Lower lobe of right lung (tissue), 2 donors: ENCODE measurements around the gene GSE1. TPM values are rescaled to one million over a fixed set of nuclear protein-coding genes. Genes with fewer than 3 reads are reported as not detected.

Experiments
- ATAC-seq, 2 donors: fragments of 200-7000 bp; cut with Tn5 transposase; one replicate each; pipeline ENCODE4 v1.9.1; 2020 to 2022; ENCODE audit warnings: mild to moderate bottlenecking in 2 of 2, moderate library complexity in 2 of 2
- DNase-seq: peaks from one replicate; pipeline ENCODE4 v3.0.0-alpha.2; 2020
- H3K27ac ChIP-seq: fragments of 200-600 bp; one replicate; pipeline ENCODE4 v1.8.0; 2022
- H3K27me3 ChIP-seq: fragments of 200-600 bp; one replicate; pipeline ENCODE4 v1.8.0; 2022; ENCODE audit warnings: low read depth
- H3K36me3 ChIP-seq: fragments of 200-600 bp; one replicate; pipeline ENCODE4 v1.8.0; 2022; ENCODE audit warnings: mild to moderate bottlenecking
- H3K4me1 ChIP-seq: fragments of 200-600 bp; one replicate; pipeline ENCODE4 v1.8.0; 2022
- H3K4me3 ChIP-seq: fragments of 200-600 bp; one replicate; pipeline ENCODE4 v1.8.0; 2022; ENCODE audit warnings: mild to moderate bottlenecking
- H3K9me3 ChIP-seq: fragments of 200-600 bp; one replicate; pipeline ENCODE4 v1.8.0; 2022
- intact Hi-C: fragments of 100-400 bp; cut with DNase I; formaldehyde crosslinking; loops from one replicate; pipeline ENCODE4 v1.11.0; 2022
- total RNA-seq: library from RNA; stranded (reverse); fragmentation: NEBNext Ultra II Directional; extraction: Animal tissue kit (Norgen Biotek cat#: 25700); gene quantifications from one replicate; pipeline ENCODE4 v1.2.1, GENCODE V29; 2021
- TF ChIP-seq, protein P1 (sequence below): fragments of 200-600 bp; IDR thresholded peaks from one replicate; pipeline ENCODE4 v1.8.0; 2022; ENCODE audit warnings: antibody characterized with exemption, mild to moderate bottlenecking
- donor health status: DM: no; HTN: yes; CAD: no; lungs with severe emphysema.

GSE1 gene
- total RNA-seq, 1 donor from 2014 or later, result 85.2 TPM

DNA sequence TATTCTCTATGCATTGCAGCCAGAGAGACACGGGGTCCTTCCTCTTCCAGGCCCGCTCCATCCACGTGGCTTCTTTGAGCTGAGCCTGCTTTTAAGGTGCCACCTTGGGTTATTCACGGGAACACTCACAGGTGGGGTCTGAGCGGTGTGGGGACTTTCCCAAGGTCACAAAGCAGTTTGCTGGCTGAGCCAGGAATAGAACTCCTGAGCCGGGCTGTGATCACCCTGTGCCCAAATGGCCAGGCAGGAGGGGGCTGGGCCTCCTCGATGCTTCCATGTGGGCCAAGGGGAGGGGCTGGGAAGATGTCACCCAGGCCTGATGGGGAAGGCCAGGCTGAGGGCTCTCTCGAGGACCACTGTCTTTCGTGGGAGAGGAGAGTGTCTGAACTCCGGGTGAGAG, 13.0 kb upstream of the GSE1 start:
- intact Hi-C loops, result no loop called here
- ATAC-seq (no peak), DNase-seq (no peak)
- H3K4me1 ChIP-seq, result peaks cover 8% of the 10 kb centered on the region
- TF ChIP-seq, protein P1, sequence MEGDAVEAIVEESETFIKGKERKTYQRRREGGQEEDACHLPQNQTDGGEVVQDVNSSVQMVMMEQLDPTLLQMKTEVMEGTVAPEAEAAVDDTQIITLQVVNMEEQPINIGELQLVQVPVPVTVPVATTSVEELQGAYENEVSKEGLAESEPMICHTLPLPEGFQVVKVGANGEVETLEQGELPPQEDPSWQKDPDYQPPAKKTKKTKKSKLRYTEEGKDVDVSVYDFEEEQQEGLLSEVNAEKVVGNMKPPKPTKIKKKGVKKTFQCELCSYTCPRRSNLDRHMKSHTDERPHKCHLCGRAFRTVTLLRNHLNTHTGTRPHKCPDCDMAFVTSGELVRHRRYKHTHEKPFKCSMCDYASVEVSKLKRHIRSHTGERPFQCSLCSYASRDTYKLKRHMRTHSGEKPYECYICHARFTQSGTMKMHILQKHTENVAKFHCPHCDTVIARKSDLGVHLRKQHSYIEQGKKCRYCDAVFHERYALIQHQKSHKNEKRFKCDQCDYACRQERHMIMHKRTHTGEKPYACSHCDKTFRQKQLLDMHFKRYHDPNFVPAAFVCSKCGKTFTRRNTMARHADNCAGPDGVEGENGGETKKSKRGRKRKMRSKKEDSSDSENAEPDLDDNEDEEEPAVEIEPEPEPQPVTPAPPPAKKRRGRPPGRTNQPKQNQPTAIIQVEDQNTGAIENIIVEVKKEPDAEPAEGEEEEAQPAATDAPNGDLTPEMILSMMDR, result no peak
- no peaks in the 10 kb centered on the region for H3K36me3 ChIP-seq
- H3K27me3 ChIP-seq, result no peaks in the 10 kb centered on the region
- no peak overlapping the region for H3K4me3 ChIP-seq
- H3K9me3 ChIP-seq, result no peaks in the 10 kb centered on the region
- no peak overlapping the region for H3K27ac ChIP-seq

DNA sequence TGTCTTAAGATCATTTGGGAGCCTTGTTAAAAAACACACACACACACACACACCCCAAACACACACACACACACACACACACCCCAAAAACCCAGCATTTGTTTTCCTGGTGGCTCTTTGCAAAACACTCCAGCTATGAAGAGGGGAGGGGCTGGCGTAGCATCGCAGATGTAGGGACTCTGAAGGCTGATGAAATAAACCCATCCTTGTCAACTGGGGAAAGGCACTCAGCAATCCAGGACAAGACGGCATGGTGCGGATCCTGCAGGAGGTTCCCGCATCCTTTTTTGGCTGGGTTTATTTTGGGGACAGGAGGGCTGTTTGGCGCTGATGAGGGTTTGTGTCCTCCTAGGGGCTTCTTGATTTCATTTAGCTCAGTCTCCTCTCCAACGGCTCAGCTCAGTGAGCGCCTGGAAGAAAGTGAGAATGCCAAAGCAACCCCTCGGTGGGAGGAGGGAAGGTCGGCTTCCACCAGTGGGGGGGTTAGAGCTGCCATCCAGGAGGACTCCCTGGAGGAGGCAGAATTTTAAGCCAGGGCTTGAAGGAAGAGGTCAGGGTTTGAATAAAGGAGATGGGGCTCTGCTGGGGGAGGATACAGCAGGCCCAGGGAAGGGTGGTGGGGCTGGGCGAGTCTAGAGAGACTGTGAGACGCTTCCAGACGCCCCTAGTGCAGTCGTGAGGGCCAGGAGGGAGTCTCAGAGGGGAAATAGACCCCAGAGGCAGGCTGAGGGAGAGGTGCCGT, 12.4 kb upstream of the GSE1 start:
- Histone ChIP-seq H3K36me3 (no peaks in the 10 kb centered on the region), H3K4me3 (no peak overlapping the region), H3K27me3 (no peaks in the 10 kb centered on the region), H3K9me3 (no peaks in the 10 kb centered on the region), H3K4me1 (peaks cover 14% of the 10 kb centered on the region), H3K27ac (no peak overlapping the region)
- intact Hi-C loops, result no loop called here
- no peak for ATAC-seq
- TF ChIP-seq, protein P1, result no peak
- DNase-seq, result no peak

DNA sequence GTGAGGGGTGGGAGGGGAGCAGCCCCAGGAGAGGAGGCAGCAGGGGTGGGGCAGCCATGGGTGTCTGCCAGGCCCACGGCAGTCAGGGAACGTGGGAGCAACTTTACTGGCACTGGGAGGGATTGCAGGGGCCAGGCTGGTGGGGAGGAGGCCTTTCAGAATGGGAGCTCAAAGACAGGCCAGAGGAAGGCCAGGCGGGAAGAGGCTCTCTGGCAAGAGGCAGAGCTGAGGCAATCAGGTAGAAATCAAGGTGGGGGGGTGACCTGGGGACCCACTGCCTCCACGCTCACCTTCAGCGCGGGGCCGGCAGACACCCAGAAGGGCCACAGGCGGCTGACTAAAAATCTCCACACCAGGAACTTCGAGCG, 11.9 kb upstream of the GSE1 start:
- intact Hi-C loops, result no loop called here
- H3K9me3 ChIP-seq, result no peaks in the 10 kb centered on the region
- no peaks in the 10 kb centered on the region for H3K27me3 ChIP-seq
- peaks cover 20% of the 10 kb centered on the region for H3K4me1 ChIP-seq
- H3K27ac ChIP-seq, result no peak overlapping the region
- TF ChIP-seq, protein P1, result no peak
- ATAC-seq, result no peak
- no peaks in the 10 kb centered on the region for H3K36me3 ChIP-seq
- no peak for DNase-seq
- no peak overlapping the region for H3K4me3 ChIP-seq

DNA sequence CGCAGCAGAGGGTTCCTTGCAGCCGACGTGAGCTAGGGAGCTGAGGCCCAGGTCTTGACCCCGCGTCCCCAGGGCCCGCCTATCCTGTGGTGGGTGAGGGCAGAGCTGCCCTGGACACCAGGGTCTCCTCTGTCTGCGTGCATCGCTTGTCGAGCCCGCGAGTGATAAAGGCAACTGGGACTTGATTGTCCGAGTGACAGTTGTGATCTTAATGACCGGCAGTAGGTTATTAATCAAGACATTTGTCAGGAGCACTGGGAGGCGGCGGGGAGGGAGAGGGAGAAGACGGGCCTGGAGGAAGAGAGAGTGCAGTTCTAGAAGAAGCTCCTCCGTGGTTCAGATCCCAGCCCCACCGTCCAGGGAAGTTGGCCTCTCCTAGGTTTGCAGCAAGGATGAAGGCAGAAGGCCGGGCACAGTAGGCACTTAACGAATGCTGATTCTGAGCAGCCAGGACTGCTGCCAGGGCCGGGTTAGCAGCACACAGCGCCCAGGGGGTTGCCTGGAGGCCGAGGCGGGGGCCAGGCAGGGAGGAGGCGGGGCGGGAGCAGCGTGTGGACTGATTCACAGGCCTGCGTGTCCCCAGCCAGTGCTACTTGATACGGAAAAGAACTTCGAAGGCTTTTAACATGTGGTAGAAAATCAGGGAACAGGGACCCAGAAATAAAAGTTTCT, 11.3 kb upstream of the GSE1 start:
- intact Hi-C loops, result no loop called here
- TF ChIP-seq, protein P1, result no peak
- no peak for ATAC-seq
- Histone ChIP-seq H3K4me3 (no peak overlapping the region), H3K27ac (no peak overlapping the region), H3K9me3 (no peaks in the 10 kb centered on the region), H3K4me1 (peaks cover 26% of the 10 kb centered on the region), H3K27me3 (no peaks in the 10 kb centered on the region), H3K36me3 (no peaks in the 10 kb centered on the region)
- no peak for DNase-seq

DNA sequence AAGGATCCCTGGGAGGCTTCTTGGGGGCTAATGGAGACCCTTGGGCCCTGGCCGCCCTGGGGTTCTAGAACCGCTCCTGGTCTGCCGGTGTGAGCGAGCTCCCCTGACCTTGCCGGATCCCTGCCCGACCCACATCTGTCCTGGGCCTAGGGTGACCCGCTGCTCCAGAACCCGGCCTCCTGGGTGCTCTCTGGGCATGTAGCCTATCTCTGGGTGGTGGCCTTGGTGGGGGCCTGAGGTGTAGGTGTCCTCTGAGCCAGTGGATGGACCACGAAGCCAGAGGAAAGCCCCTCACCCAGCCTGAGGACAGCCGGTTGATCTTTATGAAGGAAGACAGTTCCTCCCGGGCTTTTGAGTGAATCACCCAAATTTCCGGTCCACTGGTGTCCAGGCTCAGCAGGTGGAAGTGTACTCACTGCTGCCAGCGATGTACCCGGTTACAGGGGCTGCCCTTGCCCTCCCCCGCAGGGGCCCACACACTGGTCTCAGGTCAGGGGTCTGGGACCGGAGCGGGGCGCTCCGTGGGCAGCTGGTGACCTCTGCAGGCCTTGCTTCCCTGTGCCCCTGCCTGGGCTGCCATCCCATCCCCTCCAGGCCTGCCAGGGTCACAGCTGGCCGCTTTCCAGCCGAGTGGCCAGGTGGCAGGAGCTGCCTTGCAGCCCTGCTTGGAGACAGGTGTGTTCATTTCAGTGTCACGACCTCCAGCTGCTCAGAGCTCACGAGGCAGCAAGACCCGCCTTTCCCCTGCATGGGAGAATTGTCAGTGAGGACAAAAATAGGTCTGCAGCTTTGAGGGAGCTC, 10.5 kb upstream of the GSE1 start:
- H3K9me3 ChIP-seq, result no peaks in the 10 kb centered on the region
- no peak overlapping the region for H3K27ac ChIP-seq
- no peaks in the 10 kb centered on the region for H3K36me3 ChIP-seq
- H3K27me3 ChIP-seq, result no peaks in the 10 kb centered on the region
- peaks cover 33% of the 10 kb centered on the region for H3K4me1 ChIP-seq
- ATAC-seq (no peak), DNase-seq (no peak)
- no peak overlapping the region for H3K4me3 ChIP-seq
- intact Hi-C loops, result no loop called here
- TF ChIP-seq, protein P1, result no peak
